ENCODE data around the gene SAFB2.
A peak's percentile ranks its signal among the peaks of the same experiment; 100 is the strongest.

SAFB2 gene

DNA sequence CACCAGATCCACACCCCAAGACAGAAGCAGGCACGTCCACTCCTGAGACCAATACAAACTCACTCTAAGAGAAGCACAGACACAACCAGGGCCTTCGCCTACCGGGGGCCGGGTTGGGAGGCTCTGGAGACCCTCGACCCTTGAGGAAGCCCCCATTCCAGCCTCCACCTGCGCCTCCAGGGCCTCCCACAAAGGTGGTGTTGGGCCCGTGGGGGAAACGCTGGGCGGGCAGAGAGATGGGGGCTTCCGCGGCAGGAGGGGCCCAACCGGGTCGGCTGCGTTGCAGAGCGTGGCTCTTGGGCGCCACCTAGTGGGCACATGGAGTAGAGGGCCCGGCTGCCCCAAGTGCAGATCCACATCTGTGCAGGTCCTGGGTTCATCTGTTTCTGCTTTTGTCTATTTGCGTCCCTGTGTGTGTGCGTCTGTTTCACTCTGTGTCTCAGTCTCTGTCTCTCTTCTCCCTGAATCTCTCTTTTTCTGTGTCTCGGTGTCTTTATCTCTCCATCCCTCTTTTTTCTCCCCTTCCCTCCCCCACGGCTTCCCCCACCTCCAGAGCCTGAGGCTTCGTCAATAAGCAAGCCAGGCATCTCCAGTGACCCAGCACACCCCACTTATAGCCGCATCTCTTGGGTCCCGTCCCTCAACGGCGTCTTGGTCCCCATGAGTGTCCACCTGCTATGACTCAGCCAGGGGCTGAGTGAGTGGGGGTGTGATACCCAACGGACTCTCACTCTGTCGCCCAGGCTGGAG is 44.3 kb downstream of the SAFB2 start:
- DNase-seq: peak; percentile 65

DNA sequence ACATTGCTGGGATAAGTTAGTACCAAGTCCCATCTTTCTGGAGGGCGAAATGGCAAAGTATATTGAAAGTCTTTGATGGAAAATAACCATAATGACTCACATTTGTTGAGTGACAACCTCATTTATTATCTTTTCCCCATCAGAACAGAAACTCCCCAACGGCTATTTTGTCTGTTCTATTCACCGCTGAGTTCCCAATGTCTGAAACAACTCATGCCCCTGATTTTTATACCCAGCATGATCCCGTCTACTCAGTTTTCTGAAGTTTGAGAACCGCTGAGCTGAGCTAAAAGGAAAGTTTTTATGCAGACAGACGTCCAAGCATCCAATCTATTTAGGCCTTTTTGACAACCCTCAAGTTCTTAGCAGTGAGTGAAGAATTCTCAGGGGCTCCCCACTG is 47.0 kb downstream of the SAFB2 start:
- DNase-seq: no peak

DNA sequence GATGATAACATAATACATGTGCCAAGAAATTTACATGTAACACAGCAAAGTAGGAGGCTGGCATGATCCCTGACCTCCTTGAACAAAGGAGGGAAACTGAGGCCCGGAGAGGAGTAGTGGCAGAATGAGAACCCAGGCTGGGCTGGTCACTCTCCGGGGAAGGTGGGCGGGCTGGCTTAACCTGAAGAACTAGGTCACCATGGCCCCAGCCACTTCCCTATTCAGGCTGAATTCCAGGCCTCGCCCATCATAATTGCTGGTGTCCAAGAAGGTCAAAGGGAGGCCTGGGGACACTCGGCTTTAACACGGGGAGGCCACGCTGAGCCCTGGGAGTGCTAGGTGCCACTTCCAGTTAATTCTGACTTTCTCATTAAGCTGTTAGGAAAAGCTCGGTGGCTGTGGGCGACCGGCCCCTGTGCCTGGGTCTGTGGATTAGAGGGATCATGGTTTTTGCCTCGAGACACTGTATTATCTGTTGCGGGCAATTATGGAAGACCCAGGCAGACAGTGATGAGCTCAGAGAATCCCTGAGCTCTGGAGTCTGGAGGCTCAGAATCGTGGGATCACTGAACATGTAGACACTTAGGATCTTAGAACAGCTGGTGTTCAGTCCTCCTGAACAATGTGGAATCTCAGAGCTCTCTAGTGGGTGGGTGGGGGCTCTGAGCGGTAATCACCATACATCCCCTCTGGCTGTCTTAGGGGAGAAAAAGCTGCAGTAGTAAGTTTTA is 49.9 kb downstream of the SAFB2 start:
- no peak for DNase-seq

DNA sequence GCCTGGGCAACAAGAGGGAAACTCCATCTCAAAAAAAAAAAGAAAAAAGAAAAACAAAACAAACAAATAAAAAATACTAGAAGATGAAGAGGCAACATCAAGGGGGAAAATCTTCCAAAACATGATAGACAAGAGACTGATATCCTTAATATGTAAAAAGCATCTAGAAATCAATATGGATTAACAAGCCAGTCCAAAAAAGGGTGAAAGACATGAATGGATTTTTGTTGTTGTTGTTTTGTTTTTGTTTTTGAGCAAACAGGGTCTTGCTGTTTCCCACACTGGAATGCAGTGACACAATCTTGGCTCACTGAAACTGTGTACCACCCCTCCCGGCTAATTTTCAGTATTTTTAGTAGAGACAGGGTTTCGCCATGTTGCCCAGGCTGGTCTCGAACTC is 50.8 kb downstream of the SAFB2 start:
- DNase-seq: no peak

DNA sequence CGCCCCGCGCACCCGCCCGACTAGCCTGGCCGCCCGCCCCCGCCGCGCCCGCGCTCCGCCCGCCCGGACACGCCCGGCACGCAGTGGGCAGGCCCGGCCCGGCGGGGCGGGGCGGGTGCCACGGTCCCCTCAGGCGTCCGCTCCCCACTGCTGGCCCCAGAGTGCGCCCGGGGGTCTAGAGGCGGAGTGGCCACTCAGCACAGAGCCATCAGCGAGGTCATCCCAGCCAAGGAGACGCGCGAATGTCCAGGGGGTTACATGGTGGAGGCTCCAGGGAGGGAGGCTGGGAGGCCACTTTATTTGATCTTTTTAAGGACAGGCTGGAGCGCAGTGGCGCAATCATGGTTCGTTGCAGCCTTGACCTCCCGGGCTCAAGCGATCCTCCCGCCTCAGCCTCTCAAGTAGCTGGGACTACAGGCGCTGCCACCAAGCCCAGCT is 54.6 kb downstream of the SAFB2 start:
- DNase-seq: no peak

DNA sequence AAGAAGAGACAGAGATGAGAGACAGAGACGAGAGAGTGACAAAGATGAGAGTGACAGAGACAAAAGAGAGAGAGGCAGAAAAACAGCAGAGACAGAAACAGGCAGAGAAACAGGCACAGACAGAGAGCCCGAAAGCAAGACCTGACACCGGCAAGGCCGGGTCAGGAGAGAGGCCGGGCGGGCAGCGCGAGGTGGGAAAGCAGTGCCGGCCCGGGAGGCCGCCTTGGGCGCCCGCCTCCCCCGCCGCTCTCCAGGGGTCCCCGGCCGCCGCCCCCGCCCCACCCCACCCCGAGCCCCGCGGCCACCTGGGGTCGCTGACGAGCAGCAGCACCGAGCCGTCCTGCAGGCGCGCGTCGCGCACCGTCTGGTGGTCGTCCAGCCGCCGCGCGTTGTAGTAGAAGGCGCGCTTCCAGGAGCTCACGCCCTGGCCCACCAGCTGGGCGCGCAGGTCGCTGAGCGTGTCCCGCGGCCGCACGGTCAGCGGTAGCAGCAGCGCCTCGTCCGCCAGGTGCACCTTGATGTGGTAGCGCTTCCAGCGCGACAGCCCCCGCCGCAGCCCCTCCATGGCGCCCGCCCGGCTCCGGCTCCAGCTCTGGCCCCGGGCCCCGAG is 55.1 kb downstream of the SAFB2 start, which contains the start of gene TINCR:
TINCR (minus strand) TSS at position 594 of the 610 bp plus-strand sequence.
- no peak for DNase-seq

DNA sequence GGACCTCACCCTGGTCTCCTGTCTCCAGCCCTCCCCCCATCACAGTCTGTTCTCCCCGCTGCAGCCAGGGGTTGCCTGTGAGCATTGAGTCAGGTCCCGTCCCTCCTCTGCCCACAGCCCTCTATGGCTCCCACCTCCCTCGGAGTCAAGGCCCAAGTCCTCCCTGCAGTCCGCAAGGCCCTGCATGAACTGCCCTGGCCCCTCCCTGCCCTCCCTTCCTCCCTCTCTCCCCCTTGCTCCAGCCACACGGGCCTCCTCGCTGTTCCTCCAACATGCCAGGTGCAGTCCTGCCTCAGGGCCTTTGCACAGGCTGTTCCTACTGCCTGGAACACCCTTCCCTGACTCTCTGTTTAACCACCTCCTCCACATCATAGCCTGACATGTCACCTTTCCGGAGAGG is 57.6 kb downstream of the SAFB2 start:
- DNase-seq: no peak

DNA sequence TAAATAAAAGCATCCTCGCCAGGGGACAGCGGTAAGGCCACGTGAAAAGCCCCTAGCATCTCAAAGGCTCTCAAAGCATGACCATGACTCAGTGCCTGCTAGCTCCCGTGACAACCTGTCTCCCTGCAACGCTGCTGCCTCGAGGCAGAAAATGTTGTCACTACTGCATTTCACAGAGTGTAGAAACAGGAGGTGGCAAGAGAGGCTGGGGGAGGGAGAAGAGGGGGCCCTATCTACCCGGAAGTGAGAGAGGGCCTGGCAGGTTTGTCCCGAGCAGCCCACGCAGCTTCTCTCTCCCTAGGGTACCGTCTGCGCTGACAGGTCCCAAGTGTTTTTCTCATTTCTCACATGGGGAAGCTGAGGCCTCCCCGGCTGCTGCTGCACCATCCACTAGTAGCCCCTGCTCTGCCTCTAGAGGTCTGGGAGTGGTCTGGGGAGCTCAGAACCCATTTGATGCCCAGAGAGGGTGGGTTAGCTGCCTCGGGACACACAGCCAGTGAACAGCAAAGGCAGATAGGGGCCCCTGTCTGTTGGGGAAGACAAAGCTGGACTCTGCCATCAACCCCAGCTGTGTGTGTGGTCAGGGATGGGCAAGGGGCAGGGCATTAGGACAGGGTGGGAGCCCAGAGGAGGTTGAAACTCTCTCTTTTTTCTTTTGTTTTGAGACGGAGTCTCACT is 58.5 kb downstream of the SAFB2 start:
- DNase-seq: no peak

DNA sequence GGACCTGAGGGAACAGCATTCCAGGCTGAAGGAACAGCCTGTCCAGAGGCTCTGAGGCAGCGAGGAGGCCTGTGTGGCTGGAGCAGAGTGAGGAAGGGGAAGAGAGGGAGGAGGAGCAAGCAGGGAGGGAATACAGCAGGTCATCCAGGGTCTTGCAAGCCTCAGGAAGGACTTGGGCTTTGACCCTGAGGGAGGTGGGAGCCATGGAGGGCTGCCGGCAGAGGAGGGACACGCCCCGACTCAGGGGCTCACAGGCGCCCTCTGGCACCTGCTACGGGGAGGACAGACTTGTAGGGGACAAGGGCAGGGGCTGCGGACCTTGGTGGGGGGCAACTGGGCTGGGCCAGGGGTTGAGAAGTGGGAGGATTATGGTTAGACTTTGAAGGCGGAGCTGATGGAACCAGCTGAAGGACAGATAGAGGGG is 59.6 kb downstream of the SAFB2 start:
- no peak for DNase-seq

DNA sequence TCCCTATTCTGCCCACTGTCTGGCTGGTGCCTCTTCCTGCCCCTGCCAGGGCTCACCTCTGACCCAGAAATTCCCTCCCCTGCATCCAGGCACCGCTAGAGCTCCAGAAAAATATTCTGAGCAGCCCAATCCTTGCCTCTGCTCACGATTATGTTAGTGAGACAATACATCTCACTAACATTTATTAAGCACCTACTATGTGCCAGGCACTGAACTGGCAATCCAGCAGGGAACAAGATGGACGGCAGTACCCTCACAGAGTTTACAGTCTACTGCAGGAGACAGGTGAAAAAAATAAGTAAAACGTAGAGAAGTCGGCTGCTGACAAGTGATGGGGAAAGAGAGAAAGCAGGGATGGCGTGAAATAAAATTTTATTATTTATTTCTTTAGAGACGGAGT is 60.3 kb downstream of the SAFB2 start:
- no peak for DNase-seq

DNA sequence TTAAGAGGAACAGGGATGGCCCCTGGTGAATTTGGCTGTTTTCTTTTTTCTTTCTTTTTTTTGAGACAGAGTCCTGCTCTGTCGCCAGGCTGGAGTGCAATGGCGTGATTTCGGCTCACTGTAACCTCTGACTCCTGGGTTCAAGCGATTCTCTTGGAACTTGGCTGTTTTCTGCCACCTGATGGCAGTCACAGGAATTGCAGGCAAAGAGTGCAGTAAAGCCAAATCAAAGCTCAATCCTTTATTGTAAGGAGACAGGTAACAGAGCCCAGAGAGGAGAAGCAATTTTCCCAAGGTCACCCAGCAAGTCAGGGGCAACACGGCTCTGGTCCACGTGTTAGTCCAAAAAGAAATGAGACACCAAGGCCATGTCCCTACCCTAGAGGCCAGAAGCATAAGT is 61.0 kb downstream of the SAFB2 start:
- no peak for DNase-seq

DNA sequence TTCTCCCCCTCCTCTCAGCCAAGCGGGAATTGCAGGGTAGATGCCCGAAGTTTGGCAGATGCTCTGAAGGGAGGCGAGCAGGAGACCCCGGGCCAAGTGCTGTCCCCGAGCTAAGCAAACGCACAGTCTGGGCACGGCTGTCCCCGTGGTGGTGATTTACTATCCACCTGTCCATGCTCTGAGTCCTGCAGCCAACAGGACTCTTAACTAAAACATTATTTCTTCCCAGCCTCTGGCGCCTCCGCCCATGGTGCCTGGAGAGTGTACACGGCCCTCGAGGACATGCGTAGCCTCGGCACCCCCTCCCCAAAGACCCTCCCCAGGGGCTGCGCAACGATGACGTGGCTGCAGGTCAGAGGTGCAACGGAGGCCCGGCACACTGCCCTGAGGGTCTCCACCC is 62.4 kb downstream of the SAFB2 start:
- no peak for DNase-seq

DNA sequence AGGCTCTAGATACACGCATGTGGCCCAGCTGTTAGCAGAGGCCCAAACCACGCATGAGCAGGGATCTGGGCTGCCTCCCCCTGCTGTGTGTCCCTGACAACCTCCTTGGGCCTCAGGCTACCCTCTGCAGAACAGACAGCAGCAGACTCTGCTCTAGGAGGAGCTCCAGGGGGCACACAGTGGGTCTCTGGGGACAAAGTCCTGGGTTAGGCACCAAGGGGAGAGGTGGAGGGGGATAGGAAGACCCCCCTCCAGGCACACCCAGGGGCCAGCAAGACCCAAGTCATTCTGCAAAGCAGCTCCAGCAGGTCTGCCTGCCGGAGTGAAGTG is 62.8 kb downstream of the SAFB2 start:
- no peak for DNase-seq

DNA sequence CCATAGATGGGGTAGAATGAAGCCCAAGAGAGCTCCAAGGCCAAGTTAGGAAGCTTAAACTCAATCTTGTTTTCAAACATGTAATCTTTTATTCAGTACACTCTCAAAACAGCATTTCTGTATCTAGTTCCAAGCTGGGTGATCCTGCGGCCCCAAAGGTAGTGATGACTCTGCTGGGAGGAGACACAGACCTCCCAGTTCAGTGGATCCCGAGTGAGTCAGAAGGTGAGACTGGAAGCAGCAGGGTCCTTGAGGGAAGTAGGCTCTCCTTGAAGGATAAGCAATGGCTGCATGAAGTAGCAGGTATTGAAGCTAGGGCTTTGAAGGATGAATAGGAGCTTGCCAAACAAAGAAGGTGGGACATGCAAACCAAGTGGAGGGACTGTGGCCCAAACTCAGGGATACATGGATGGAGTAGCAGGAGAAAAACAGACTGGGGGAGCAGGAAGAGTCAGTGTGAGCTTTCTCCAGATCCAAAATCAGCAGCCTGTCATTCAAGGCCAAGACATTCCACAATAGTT is 64.4 kb downstream of the SAFB2 start:
- DNase-seq: no peak

DNA sequence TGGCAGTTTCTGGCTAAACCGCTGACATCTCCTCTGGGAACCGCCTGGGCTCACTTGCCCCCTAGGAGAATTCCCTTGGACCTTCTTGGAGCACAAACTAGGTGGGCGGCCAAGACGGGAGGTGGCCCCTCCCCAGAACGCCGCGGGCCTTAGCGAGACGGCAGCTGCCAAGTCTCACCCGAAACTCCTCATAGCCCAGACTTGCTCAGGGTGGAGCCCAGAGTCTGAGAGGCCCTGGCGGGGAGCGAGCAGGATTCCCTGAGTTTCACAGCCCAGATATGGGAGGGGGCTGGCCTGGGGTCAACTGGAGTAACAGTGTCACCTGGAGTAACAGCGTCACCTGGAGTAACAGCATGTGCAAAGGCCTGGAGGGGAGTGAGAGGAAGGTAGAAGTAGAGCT is 64.9 kb downstream of the SAFB2 start:
- no peak for DNase-seq

DNA sequence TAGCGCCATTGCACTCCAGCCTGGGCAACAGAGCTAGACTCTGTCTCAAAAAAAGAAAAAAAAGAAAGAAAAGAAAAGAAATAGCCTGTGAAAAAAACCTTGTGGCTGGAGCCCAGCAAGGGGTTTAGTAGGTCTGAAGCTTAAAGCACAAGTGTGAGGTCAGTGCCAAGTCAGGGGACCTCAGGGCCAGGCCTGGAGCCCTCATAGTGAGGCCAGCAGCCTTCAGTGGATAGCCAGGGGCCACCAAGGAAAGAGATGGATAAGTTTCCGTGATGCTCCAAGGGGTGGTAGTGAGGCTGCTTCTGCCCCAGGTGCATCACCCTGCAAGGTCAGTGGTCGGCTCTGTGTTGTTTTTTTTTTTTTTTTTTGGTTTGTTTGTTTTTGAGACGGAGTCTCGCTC is 67.7 kb downstream of the SAFB2 start:
- DNase-seq: no peak

DNA sequence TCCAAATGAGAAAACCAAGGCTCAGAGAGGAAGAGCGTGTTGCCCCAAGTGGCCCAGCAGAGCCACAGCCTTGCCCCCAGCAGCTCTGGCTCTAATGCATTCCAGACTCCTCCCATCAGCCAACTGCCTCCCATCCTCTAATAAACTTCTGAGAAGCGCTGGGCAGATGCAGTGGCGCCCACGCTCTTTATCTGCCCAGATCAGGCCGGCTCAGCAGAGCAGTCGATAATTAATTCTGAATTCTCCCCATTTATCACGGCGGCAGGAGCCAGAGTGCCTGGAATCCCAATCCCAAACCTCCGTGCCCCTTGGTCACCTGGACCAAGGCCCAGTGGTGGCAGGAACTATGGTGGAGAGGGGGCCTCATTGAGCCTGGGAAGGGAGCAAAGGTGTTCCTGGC is 68.7 kb downstream of the SAFB2 start:
- no peak for DNase-seq

DNA sequence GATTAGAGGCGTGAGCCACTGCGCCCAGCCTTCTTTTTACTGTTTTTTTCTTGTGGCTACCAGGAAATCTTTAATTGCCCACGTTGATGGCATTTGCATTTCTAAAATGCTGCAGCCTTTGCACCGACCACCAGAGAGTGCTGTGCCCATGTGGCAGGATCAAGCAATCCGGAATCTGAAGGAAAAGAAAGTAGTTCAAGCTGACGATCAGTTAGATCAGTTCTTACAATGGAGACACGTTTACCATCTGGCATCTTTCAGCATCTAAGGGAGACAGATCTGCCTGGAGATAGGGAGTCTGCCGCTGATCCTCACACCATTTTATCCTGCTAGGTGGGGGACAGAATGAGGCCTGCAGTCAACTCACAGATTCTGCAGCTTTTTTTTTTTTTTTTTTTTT is 74.7 kb downstream of the SAFB2 start:
- DNase-seq: no peak

DNA sequence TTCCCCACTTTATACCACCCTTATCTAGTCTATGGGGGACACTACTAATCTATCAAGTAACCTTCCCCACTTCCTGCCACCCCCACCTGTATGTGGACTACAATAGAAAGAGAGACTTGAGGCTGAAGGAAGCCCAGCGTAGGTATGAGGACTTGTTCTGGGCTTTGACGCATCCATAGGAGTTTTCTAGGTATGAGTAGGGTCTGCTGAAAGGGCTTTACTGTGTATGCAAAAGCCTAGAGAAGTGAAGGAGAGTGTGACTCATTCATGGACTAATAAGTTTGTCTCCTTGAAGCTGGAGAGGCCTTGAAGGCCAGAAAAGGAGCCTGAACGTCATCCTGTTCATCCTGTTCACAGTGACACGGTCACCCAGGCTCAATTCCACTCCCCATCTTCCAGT is 76.6 kb downstream of the SAFB2 start:
- DNase-seq: no peak

DNA sequence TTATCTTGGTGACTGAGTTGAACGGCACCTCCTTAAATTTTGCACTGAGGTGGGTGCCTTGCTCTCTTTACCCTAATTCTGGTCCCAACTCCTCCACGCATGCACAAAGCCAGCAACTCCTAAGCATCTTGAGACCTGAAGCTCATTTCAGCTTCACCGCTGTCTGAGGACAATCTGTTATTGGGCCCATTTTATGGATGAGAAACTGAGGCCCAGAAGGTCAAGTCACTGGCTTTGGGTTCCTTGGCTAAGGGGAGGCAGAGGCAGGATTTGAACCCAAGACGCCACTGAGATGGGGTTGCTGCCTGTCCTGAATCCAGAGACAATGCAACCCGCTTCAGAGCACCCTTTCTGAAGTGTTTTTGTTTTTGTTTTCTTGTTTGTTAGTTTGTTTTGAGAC is 77.5 kb downstream of the SAFB2 start:
- no peak for DNase-seq

DNA sequence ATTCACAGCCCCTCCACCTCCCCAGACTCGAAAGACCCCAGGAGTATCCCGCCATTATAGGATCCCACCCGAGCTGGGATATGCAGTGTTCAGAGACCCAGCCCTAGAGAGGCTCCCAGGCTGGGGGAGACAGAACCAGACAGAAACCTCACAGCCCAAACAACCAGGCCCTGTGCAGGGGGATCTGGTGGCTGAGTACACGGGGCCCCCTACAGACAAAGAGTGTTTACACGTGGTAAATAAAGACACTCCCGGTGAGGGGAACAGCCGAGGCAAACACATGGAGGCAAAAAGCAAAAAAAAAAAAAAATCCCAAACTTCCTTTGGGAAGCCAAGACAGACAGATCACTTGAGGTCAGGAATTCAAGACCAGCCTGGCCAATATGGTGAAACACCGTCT is 79.9 kb downstream of the SAFB2 start:
- no peak for DNase-seq

DNA sequence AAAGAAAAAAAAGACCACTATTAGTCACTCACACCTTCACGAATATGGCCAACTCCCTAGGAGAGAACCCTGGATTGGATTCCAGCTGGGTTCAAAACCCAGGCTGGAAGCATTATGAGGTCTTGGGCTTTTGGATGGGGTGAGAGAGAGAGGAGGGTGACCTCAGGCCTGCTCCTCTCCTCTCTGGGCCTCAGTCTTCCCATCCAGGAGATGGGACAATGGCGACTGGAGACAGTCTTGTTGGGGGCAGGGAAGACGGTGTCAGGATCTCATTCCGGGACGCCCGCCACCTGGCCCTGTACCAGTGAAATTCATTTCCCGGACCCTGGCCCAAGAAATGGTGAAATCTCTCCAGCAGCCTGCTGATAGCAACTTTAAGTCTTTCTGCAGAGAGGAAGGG is 81.1 kb downstream of the SAFB2 start:
- DNase-seq: no peak

DNA sequence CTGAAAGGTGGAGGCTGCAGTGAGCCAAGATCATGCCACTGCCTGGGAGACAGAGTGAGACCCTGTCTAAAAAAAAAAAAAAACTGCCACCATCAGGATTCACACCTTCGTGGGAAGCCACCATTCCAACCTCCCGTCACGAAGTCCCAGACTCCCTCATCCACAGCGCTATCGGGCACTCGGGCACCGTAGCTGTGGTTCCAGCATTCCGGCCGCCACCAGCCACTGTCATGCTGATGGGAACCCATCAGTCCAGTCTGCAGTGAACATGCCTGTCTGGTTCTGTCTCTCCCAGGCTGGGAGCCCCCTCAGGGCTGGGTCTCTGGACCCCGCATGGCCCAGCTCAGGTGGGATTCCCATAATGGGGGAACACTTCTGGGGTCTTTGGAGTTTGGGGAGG is 82.4 kb downstream of the SAFB2 start:
- no peak for DNase-seq
